HepG2 (cell line): ENCODE results near the gene HACD1.

Experiments
- EZH2 ChIP-seq: conservative IDR thresholded peaks from 2 replicates; pipeline ENCODE4 v1.6.1; 2012; ENCODE audit warnings: mild to moderate bottlenecking, low read depth, low read length, moderate library complexity
- HNF4G ChIP-seq, 2 experiments: sonication (generic) in 1 of 2; formaldehyde crosslinking in 1 of 2; IDR thresholded peaks; 2 replicates each; pipeline versions ENCODE4 v1.4.0 to v1.6.1; 2011 to 2020; ENCODE audit warnings: borderline replicate concordance in 2 of 2, low read depth in 2 of 2, mild to moderate bottlenecking in 2 of 2, low read length in 1 of 2, missing genetic modification reagents in 1 of 2, moderate library complexity in 1 of 2
- JUND ChIP-seq: sonication (generic); formaldehyde crosslinking; IDR thresholded peaks from 2 replicates; pipeline ENCODE4 v1.8.0; 2022; ENCODE audit warnings: mild to moderate bottlenecking, missing genetic modification reagents
- KDM4B ChIP-seq: sonication (generic); formaldehyde crosslinking; IDR thresholded peaks from 2 replicates; pipeline ENCODE4 v1.4.0; 2020; ENCODE audit warnings: missing genetic modification reagents
- KLF9 ChIP-seq: IDR thresholded peaks from 2 replicates; pipeline ENCODE4 v1.6.1; 2016; ENCODE audit warnings: low read depth
- MXI1 ChIP-seq: IDR thresholded peaks from 3 replicates; pipeline ENCODE4 v1.6.1; 2012; ENCODE audit warnings: low read depth, low read length, inconsistent platforms, borderline replicate concordance
- NFKB2 ChIP-seq: sonication (generic); formaldehyde crosslinking; IDR thresholded peaks from 2 replicates; pipeline ENCODE4 v1.4.0; 2020; ENCODE audit warnings: missing genetic modification reagents, borderline replicate concordance
- POLR2A ChIP-seq, 2 experiments: IDR thresholded peaks; 2 replicates each; pipeline ENCODE4 v1.6.1; 2011; ENCODE audit warnings: low read depth in 2 of 2, low read length in 2 of 2, mild to moderate bottlenecking in 1 of 2, moderate library complexity in 1 of 2; ENCODE audit not compliant: insufficient read depth in 1 of 2
- RFX5 ChIP-seq: IDR thresholded peaks from 2 replicates; pipeline ENCODE4 v1.6.1; 2011; ENCODE audit warnings: low read depth, low read length, improper control_type of control experiment
- TBP ChIP-seq: sonication (generic); formaldehyde crosslinking; IDR thresholded peaks from 2 replicates; pipeline ENCODE4 v1.5.0; 2020; ENCODE audit warnings: missing genetic modification reagents
- ZNF143 ChIP-seq: sonication (generic); formaldehyde crosslinking; IDR thresholded peaks from 2 replicates; pipeline ENCODE4 v1.4.0; 2020; ENCODE audit warnings: missing genetic modification reagents
- ZNF326 ChIP-seq: sonication (generic); formaldehyde crosslinking; IDR thresholded peaks from 2 replicates; pipeline ENCODE4 v1.4.0; 2020; ENCODE audit warnings: missing genetic modification reagents, borderline replicate concordance

GRCh38 chr10:17626656-17627055 lies 9.5 kb upstream of the HACD1 start:
- TF ChIP-seq RFX5 = no peak
- no peak for TF ChIP-seq KLF9 (CRISPR knock-in tag)
- no peak for TF ChIP-seq NFKB2 (CRISPR knock-in tag)
- TF ChIP-seq ZNF326 (CRISPR knock-in tag) = no peak
- no peak for TF ChIP-seq KDM4B (CRISPR knock-in tag)
- no peak for TF ChIP-seq JUND (CRISPR knock-in tag)
- TF ChIP-seq POLR2A (IDR thresholded peaks at IDR 0.05; ENCODE audit: insufficient read depth in 1 of 2, low read depth in 2 of 2, low read length in 2 of 2) = no peak
- TF ChIP-seq HNF4G (IDR thresholded peaks at IDR 0.05; ENCODE audit: borderline replicate concordance, low read depth, low read length) = no peak
- TF ChIP-seq HNF4G (CRISPR knock-in tag; IDR thresholded peaks at IDR 0.05; ENCODE audit: borderline replicate concordance, low read depth) = no peak
- TF ChIP-seq MXI1 = no peak
- TF ChIP-seq EZH2 = no peak
- no peak for TF ChIP-seq TBP (CRISPR knock-in tag)
- no peak for TF ChIP-seq ZNF143 (CRISPR knock-in tag)
